T47D (cell line): Measurements from ENCODE around the gene CDKL5.

Experiments used
- DNase-seq, 2 experiments: peaks; one replicate each; pipeline versions ENCODE4 v3.0.0 to v3.0.0-alpha.2; 2011 to 2012; ENCODE audit warnings: low read depth in 1 of 2, low spot score in 1 of 2
- JUND ChIP-seq: IDR thresholded peaks from 2 replicates; pipeline ENCODE4 v1.6.1; 2012; ENCODE audit warnings: low read depth
- in situ Hi-C: cut with HindIII; loops from 2 replicates; pipeline ENCODE4 v1.10.0; 2016; ENCODE audit warnings: low sequenced_read_pairs, low pct_unique_long_range_greater_than_20kb

The CDKL5 gene

DNA sequence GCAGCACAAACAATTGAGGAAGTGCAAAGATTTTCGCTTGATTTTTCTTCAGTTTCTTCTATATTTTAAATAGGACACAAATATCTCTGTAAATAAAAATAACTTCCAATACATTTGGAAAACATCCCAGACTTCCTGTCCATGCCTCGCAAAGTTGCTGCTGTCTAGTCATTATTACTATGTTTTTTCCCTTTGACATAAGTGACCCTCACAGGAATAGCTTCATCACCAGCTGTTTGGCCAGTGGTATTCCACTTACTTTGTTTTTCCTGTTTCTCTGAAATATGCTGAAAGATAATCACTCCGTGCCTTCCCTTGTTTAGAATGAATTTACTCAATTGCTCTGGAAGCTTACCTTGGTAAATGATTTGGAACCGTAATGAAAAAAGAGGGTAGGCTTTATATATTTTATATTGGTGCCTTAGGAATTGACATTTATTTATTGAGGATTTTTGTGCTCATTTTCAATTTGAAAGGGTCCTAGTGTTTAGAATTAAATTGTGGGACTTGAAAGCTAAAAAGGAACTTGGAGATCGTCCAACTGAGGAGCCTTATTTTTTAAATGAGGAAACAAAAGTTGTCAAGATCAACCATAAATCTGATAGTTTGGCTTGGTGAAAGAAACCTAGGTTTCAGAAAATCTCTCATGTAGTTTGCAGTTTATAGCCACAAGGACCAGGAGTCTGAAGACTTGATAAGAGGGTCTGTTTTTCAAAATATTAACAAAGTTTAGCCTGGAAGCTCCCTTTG, 65.6 kb downstream of the CDKL5 start:
- TF ChIP-seq JUND = no peak
- in situ Hi-C loops = no loop called here
- no peak for DNase-seq

DNA sequence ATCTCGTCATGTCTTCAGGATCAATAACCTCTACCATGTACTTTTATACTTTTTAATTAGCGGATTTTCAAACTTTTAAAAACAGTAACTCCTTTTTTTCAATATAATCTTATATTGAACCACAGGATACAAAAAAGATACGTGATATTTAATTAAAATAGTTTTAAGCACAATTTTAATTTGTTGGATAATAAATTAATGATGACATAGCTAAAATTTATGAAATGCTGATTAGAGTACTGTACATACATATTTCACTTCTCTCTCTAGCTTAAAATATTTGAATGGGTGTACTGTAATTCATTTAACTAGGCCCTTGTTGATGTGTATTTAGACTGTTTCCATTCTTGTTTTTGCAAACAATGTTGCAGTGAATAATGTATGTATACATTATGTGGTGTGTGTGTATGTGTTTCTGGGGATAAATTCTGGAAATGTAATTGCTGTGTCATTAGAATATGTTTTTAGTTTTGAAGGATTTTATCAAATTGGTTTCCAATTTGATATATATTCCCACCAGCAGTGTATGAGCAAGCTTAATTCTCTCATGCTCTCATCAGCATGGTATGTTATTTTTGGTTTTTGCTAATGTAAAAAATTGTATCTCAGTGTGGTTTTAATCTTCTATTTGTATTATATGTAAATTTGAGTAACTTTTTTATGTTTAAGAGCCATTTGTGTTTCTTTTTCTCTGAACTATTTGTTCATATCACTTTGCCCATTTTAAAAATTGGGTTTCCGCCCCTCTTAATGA, 66.4 kb downstream of the CDKL5 start:
- in situ Hi-C loops = no loop called here
- no peak for DNase-seq
- no peak for TF ChIP-seq JUND

DNA sequence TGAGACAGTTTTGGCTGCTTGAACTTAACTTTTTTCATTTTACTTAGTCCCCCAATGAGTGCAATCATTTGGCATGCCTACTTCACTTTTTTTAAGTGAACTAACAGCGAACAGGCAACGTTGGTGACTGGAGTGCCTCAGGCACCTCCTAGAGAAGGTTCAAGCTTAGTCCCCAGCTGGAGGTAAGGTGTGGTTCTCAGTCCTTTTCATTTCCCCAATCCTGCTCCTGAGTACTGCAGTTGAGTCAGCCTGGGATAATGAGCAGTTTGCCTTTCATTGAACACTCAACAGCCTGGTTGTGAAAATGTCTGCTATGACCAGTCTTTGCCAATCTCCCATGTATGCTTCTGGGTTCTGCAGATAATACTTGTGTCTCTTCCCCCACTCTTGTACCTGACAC, 109.5 kb downstream of the CDKL5 start:
- TF ChIP-seq JUND = no peak
- no peak for DNase-seq
- in situ Hi-C loops = no loop called here

DNA sequence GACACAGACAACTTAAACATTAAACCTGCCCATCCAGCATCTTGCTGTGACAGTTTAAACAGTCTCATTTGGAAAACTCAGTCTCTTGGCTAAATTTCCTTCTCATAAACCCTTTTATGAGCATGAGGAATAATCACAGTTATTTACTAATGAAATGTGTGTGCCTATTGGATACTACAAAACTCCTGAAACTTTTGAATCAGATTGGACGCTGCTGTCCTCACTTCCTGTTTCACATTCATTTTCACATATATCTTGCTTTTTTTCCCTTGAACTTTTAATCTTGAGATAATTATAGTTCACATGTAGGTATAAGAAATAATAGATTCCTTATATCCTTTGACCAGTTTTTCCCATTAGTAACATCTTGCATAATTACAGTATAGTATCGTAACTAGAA, 111.7 kb downstream of the CDKL5 start:
- no peak for TF ChIP-seq JUND
- no peak for DNase-seq
- in situ Hi-C loops = no loop called here

DNA sequence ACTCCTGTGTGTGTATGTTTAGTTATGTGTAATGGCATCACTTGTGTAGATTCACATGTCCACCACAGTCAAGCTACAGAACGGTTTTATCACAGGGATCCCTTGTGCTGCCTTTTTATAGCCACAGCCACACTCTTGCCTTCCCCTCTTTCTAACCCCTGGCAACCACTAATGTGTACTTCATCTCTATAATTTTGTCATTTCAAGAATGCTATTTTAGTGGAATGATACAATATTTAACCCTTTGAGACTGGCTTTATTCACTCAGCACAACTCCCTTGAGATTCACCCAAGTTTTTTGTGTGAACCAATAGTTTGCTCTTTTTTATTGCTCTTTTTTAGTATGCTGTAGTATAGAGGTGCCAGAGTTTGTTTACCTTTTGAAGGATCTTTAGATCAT, 112.1 kb downstream of the CDKL5 start:
- in situ Hi-C loops = no loop called here
- no peak for DNase-seq
- no peak for TF ChIP-seq JUND

DNA sequence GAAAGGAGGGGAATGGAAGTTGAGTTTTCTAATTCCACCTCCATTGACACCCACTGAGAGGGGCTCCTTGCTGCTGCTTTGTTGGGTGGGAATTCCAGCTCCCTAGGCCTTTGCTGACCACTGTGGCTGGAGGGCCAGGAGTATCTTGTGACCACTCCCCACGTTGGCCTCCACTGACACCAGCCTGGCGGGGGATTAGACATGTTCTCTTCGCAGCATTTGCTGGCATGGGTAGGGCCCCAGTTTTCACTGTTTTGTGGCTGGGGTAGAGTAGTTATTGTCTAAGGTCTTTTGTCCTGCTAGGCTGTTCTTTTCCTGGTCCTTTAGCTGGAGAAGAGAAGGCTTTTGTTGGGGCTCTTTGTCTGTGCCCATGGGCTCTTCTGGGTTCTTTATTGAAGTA, 116.7 kb downstream of the CDKL5 start:
- DNase-seq = no peak
- in situ Hi-C loops = no loop called here

DNA sequence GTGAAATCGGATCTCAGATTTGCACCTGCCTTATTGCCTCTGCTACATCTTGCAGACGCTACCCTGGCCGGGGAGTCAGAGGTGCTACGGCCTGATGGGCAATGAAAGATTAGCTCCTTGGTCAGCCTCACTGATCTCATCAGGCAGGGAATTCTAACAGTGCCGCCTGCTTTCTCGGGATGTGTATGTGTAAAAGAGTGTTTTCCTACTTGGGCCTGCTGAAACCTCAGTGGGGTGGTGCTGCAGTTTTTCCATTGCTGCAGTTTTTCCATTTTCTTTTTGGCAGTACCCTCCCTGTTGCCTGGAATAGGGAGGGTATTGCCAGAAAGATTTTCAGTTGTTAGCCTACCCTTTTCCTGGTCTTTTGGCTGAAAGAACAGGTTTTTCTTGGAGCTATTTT, 117.5 kb downstream of the CDKL5 start:
- no peak for TF ChIP-seq JUND
- in situ Hi-C loops = no loop called here
- DNase-seq = no peak

More for the DNA sequence above, 116.7 kb downstream of the CDKL5 start:
- TF ChIP-seq JUND = no peak

DNA sequence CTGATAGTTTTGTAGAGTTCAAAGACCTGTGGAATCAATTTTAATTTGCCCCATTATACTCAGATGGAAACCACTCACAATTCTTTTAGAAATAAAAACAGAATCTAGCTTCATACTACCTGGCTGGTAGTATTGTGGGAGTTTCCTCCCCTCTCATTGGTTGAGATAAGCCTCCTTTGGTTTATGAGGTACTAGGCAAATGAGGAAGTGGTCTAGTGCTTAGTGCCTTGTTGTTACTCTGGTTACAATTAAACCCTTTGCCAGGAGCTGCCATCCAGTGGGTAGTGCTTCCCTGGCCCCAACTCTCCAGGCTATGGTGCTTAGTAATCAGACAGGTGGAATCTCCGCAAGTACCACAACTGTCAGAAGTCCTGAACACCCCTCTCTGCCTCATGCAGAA, 118.3 kb downstream of the CDKL5 start:
- TF ChIP-seq JUND = no peak
- DNase-seq = no peak
- in situ Hi-C loops = no loop called here

DNA sequence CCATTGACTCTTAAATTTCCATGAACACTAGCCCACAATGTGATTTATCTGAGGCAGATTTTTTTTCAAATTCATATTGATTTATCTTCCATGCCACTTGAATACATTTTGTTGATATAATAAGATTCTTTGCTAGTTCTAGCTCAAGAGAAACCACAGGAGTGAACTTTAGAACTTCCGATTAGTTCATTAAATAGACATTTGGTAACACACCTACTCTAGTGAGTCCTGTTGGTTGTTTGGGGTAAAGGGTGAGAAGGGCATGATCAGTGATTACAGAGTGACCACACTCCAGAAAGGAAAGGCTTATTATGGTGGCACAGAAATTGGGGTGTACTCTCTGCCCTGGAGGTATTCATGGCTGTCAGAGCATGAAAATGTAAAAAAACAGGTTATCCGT, 120.4 kb downstream of the CDKL5 start:
- in situ Hi-C loops = no loop called here
- no peak for TF ChIP-seq JUND
- no peak for DNase-seq

DNA sequence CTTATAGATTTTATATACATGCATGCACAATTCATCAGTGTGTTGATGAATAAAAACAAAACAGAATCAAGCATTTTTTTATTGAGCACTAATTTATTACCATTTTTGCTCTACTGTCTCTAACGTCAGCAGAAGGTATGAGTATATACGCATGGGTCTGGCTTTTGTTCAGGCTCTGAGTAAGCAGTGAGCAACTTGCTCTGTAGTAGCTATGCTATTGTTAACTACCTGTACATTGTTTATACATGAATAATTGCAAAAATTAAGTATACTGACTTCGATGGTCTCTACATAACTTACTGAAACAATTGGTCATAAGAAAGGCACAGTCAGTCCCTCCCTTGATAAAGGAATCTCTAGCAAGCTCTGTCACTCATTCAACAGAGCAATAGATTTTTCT, 123.6 kb downstream of the CDKL5 start:
- DNase-seq = no peak
- in situ Hi-C loops = no loop called here
- no peak for TF ChIP-seq JUND

DNA sequence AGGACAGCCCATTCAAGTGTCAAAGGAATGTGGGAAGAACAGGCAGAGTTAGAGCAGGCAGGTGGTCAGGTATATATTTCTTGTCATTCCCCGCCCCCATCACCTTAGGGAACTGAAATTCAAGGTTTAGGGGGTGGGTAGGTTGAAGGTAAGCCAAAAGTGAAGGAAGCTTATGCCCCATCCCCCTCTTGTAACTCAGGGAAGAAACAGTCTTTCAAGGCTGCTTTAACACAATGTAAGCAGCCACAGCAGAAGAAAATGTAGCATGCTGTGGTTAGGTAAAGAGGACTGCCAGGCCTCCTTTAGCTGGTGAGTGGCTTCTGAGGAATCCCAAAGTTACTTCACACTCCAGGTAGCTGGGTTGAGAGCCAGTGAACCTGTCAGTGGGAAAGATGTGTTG, 124.2 kb downstream of the CDKL5 start:
- no peak for DNase-seq
- no peak for TF ChIP-seq JUND
- in situ Hi-C loops = no loop called here

DNA sequence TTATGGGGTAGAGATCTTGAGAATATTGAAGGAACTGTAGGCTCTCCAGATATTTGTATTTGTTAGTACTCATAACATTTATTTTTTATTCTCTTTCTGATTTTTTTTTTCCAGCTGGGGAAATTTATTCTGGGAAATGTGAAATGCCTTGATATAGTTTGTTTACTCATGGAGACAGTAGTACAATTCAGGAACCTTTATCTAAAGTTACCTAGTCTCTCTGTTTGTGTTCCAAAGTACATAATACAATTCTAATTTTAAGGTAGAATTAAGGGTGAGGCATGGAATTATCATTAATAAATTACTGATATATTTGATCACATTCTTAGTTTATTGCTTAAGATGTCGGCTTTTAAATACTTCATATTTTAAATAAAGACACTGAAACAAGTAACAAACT, 132.5 kb downstream of the CDKL5 start:
- no peak for TF ChIP-seq JUND
- DNase-seq = no peak
- in situ Hi-C loops = no loop called here

DNA sequence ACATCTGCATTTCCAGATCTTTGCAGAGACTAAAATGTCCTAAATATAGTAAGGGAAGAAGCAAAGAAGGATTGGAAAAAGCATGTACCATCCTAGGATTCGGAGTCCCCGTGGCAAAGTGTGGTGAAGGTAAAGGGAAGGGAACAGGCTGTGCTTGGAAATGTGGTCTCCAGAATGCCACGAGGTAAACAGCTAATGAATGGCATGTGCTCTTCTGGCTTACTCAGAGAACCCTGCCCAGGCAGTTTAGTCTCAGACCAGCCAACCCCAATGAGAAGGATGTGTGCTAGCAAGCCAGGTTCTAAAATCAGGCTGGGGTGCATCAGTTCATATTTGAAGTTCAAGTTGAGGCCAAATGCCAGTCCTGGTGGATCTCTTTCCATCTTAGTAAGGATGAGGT, 133.4 kb downstream of the CDKL5 start:
- TF ChIP-seq JUND = no peak
- in situ Hi-C loops = no loop called here
- DNase-seq = no peak
